Mammary epithelial cell (primary cell): ENCODE results near the gene FARP1.

Experiments
- CTCF ChIP-seq, 2 donors: IDR thresholded peaks in 1 of 2; conservative IDR thresholded peaks in 1 of 2; 2 replicates each; pipeline ENCODE4 v1.5.1; 2011 to 2012; ENCODE audit warnings: inconsistent platforms in 2 of 2, low read length in 2 of 2, mild to moderate bottlenecking in 2 of 2, control low read depth in 1 of 2, low read depth in 1 of 2; ENCODE audit not compliant: insufficient read depth in 1 of 2; ENCODE audit errors: extremely low read depth in 1 of 2
- EZH2 ChIP-seq: IDR thresholded peaks from 2 replicates; pipeline ENCODE4 v1.6.1; 2012; ENCODE audit warnings: low read length, inconsistent platforms, borderline replicate concordance

GRCh38 chr13:98441056-98441676 is 298.3 kb downstream of the FARP1 start:
- TF ChIP-seq CTCF (conservative IDR thresholded peaks at IDR 0.05 in 1 of 2, IDR thresholded peaks at IDR 0.05 in 1 of 2; ENCODE audit: extremely low read depth in 1 of 2, insufficient read depth in 1 of 2, low read depth in 1 of 2, low read length in 2 of 2) (no peak), EZH2 (no peak)
